ENCODE data around the gene LANCL1.
"Not testable (repeated sequence)": the region's sequence is repeated elsewhere in the genome, so short reads cannot be mapped to it uniquely, and the experiment has no call there.

Gene LANCL1

GRCh38 chr2:210458395-210458794, 18.2 kb downstream of the LANCL1 start:
- DNase-seq: no peak

DNA sequence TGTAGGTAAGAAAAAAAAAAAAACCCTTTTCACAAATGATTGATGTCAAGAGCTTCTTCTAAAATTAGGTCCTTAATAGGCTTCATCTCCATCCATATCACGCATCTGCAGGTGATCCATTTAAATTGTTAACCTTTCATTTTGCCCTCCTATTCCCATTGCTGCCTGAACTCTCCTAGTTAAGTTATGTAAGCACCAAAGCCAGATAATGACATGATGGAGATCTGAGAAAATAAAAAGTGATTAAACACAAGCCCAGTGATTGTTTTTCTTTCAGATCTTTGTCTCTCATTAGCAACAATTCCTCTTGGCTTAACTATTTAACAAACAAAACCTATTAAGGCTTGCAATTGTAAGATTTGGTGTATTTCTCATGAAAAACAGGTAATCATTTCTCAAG, 20.0 kb downstream of the LANCL1 start:
- DNase-seq: no peak

- no peak for DNase-seq
Measured at GRCh38 chr2:210454336-210454735, 22.2 kb downstream of the LANCL1 start.

- no peak for DNase-seq
Measured at GRCh38 chr2:210452194-210452593, 24.4 kb downstream of the LANCL1 start.

- not testable (repeated sequence) for DNase-seq
Measured at GRCh38 chr2:210450942-210451341, 25.6 kb downstream of the LANCL1 start.

GRCh38 chr2:210445732-210446131, 30.8 kb downstream of the LANCL1 start:
- DNase-seq: no peak

GRCh38 chr2:210445116-210445707, 31.3 kb downstream of the LANCL1 start:
- peak in 1 of 5 donors; percentile 13 for DNase-seq

DNA sequence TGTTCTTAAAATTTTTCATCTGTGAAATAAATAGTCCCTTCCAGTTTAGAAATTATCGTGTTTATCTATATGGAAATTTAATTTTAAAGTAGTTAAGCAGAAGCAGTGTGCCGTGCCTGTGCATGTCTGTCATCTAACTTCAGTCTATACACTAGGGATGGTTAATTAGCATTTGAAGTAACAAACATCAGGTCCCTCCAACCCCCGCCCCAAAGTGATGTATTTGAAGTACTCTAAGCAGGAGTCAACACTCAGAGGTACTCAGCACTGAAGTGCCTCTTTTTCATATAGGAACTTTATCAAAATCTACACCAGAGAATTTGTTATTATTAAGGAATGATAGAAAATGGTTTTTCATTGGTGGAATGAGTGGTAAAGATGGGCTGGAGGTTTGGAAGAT, 33.0 kb downstream of the LANCL1 start:
- DNase-seq: no peak

DNA sequence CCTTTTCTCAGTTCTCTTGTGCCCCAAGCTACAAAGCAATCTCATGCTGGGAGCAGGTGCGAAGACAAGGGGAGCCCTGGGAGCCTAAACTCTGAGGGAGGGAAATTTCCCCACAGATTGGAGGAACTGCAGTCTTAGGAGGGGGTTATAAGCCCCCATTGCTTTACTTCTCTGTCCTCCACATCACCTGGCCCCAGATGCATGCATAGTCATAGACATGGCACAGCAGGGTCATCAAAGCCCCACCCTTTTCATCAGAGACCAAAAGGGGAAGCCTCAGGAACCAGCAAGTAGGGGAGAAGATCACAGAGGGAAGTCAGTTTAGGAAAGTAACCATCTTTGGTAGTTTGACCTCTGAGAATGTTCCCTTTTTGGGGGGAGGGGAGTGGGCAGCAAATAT, 33.7 kb downstream of the LANCL1 start:
- DNase-seq: no peak

DNA sequence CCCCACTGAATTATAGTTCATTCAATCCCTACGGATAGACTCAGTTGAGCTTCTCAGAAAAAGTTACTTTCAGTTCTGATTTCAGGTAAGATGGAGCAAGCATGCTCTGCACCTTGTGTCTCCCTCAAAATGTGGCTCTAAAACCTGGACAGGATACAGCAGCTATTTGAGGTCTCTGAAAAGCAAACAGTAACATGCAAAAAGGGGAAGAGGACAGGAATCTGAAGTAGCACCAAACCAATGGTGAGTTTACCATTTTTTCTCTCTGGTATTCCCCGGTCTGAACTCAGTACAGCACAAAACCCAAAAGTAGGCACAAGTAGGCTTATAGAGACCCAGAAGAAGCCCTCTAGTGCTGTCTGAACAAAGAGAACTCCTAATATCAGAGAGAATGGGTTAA, 34.1 kb downstream of the LANCL1 start:
- no peak for DNase-seq

DNA sequence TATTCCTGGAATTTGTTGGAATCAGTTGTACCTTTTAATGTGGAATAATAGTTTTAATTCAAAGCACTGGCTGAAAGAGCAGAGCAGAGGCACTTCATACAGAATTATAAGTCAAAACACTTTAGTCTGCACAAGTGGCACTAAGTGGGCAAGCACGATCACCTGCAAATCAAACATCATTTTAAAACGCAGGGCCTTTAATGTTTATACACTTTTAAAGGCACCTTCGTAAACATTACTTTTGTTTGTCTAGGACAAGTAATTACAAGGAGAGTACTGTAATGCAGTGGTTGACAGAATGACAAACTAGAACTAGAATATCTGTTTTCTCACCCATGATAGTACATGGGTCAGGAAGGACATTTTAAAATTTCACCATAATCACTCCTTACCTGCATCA, 36.4 kb downstream of the LANCL1 start:
- no peak for DNase-seq

DNA sequence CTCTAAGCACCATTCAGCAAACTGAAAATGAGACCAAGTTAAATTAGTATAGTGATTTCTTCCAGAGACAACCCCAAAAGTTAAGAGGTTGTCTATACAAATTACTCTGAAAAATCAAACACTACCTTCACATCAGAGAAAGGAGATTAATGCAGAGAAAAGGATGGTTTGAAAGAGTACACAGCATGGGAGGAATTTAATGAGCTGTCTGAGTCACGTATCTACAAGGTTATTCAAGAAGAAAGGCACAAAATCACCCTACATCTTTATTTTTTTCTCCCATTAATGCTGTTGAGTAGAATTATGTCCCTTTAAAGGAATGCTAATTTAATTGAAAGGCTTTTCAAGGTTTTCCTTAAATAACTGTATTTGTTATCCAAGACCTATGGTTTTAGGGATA, 41.1 kb downstream of the LANCL1 start:
- DNase-seq: no peak

- DNase-seq: no peak
Measured at GRCh38 chr2:210432633-210433032, 43.9 kb downstream of the LANCL1 start.

DNA sequence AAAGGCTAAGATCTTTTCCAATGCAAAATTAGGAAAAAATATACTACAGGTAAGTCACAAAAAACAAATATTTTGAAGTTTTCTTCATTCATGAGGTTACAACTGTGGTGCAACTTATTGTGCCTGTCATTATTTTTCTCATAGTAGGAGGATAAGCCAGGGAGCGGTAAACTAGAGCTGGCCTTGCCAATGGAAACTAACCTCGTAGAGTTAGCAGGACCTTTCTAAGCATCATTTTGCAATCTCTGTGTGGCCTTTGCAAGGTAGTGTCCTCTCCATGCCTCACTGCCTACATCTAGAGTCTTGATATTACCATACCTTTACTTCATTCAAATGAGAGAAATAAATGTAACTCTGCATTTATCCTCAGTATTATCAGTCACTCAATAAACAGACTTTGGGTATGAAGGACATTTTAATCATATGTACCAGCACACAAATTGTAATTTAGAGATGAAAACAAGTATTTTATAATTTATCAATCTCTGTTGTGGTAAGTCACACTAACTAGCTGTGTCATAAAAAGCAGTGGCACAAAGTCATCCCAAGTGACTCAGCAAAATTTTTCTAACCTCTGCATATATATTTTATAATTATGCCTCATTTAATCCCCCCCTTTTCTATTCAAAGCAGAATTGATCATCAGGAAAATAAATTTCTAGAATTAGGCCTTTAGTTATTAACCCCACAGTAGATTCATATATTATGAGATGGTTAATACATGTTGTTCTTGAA, 47.0 kb downstream of the LANCL1 start:
- DNase-seq: no peak

DNA sequence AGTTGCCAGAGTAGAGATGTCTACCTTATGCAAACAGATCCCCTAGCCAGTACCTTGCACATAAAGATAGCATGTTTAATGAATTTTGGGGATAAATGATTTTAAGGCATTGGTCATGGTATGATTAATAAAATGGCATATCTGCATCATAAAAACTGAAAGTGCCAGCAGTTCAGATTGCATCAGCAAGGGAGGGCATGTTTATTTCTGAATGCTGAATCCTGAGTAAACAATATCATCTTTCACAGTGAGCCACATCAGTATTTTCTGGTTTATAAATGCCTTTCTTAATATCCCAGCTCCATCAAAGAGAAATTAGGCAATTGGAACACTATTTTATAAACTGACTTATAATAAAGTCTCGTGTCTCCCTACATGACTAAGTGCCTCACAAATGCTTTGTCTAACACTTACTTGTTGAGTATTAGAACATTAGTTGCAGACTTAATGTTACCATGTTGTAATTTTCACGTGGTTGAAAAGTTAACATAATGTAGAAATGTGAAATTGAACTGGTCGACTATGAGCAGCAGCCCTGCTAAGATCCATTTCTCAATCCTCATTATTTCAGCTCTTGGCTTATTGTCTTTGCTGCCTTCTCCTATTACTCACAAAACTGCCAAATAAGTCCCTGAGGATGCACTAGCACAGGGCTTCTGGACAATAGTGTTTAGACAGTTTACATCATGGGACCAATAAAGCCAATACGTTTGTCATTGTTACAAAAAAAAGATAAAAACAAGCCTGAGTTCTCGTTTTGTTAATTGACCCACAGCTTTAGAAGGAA, 48.0 kb downstream of the LANCL1 start:
- no peak for DNase-seq

DNA sequence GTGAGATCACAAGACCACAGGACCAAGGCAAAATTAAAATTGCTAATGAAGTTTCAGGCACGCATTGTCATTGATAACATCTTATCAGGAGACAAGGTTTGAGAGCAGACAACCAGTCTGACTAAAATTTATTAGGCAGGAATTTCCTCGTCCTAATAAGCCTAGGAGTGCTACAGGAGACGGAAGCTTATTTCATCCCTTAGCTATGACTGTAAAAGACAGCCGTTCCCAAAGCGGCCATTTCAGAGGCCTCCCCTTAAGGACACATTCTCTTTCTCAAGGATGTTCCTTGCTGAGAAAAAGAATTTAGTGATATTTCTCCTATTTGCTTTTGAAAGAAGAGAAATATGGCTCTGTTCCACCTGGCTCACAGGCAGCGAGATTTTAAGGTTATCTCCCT, 49.2 kb downstream of the LANCL1 start:
- DNase-seq: not testable (repeated sequence)

DNA sequence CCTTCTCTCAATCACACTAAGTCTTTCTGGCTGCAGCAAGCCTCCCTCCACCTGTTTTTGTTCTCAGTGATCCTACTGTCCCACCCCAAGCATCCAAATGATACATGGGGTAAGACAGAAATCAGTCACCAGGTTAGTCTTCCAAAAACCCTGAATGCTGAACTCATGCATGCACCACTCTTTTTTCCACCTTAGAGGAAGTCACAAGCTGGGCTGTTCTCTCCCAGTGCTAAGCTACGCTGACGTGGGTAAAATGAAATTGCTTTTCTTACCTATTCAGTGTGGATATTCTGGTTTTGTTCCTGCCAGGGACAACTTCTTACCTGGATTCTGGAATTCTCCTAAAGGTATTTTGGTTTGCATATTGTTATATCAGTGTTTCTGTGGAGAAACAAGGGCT, 54.2 kb downstream of the LANCL1 start:
- DNase-seq: no peak

- no peak for DNase-seq
Measured at GRCh38 chr2:210421916-210422315, 54.6 kb downstream of the LANCL1 start.

DNA sequence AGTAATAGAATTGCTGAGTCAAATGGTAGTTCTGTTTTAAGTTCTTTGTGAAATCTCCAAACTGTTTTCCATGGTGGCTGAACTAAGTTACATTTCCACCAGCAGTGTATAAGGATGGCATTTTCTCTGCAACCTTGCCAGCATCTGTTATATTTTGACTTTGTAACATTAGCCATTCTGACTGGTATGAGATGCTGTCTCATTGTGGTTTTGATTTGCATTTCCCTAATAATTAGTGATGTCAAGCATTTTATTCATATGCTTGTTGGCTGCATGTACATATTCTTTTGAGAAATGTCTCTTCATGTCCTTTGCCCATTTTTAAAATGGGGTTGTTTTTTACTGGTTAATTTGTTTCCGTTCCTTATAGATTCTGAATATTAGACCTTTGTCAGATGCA, 63.9 kb downstream of the LANCL1 start:
- DNase-seq: no peak

- no peak for DNase-seq
Measured at GRCh38 chr2:210410542-210410941, 66.0 kb downstream of the LANCL1 start.

DNA sequence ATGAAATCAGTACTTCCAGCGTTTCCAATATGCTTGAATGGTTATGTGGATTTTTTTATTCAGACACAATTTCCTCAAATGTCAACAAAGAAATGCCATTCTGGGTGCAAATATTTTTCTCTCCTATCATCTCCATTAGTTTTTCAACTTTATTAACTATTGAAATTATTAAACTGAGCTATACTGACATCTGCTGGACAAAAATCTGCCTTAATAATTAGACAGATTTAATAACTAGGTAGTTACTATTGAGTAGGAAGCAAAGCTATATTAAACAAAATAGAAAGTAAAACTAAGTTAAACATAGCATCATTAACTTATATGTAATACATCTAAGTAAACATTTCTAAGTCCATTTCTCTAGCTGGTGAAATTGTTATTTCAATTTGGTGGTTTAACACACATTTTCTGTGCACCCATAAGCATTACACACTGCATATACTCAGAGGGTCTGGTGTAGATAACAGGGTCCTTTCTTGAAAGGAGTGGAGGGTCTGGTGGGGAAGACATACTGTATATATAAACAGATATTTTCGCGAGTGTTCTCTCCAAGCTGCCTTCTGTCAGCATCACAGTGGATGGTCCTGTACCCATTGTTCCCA, 77.0 kb downstream of the LANCL1 start:
- no peak for DNase-seq

- no peak for DNase-seq
Measured at GRCh38 chr2:210392469-210392881, 84.1 kb downstream of the LANCL1 start.

GRCh38 chr2:210389856-210390255, 86.7 kb downstream of the LANCL1 start:
- no peak for DNase-seq

- no peak for DNase-seq
Measured at GRCh38 chr2:210388148-210388547, 88.4 kb downstream of the LANCL1 start.

Data from T-helper 1 cell (primary cell).